H1 (cell line): ENCODE results near the gene HDLBP. TPM values are rescaled to one million over a fixed set of nuclear protein-coding genes. Genes with fewer than 3 reads are reported as not detected.

Source experiments
- CTCF ChIA-PET: fragments of 300-600 bp; sonication (Branson Sonifier 250); formaldehyde crosslinking; loops from one replicate; lab custom pipeline; 2021; ENCODE audit not compliant: partially characterized antibody; lab: Charles Lee
- POLR2A ChIA-PET: fragments of 300-600 bp; sonication (Branson Sonifier 250); formaldehyde crosslinking; loops from one replicate; lab custom pipeline; 2021; ENCODE audit warnings: inconsistent platforms; ENCODE audit not compliant: partially characterized antibody; lab: Charles Lee
- DNase-seq, 2 experiments: peaks; one replicate each; pipeline versions ENCODE4 v3.0.0 to v3.0.0-alpha.2; 2010 to 2022; ENCODE audit warnings: low spot score in 2 of 2, low read depth in 1 of 2, mixed read lengths in 1 of 2
- FAIRE-seq: peaks from 2 replicates; lab custom pipeline; 2011; peaks lifted over from hg19 to GRCh38; lab: Jason Lieb, UNC
- H2AFZ ChIP-seq: 2 replicates; pipeline ENCODE4 v1.8.1; 2012; ENCODE audit warnings: low read length, inconsistent platforms
- H2AK5ac ChIP-seq: 2 replicates; pipeline ENCODE4 v1.6.1; 2013; ENCODE audit warnings: low read depth, low read length
- H2BK120ac ChIP-seq: replicated peaks from 2 replicates; pipeline ENCODE3; 2013; ENCODE audit warnings: low read depth, low read length, inconsistent platforms
- H2BK12ac ChIP-seq: 2 replicates; pipeline ENCODE4 v1.6.1; 2013; ENCODE audit warnings: low read depth, low read length
- H2BK15ac ChIP-seq: 2 replicates; pipeline ENCODE4 v1.6.1; 2013; ENCODE audit warnings: low read length
- H2BK20ac ChIP-seq: 2 replicates; pipeline ENCODE4 v1.6.1; 2013; ENCODE audit warnings: low read length
- H2BK5ac ChIP-seq: 2 replicates; pipeline ENCODE4 v1.6.1; 2013; ENCODE audit warnings: low read depth, low read length
- H3K14ac ChIP-seq: 2 replicates; pipeline ENCODE4 v1.6.1; 2013; ENCODE audit warnings: inconsistent platforms; ENCODE audit not compliant: insufficient read length
- H3K18ac ChIP-seq: 2 replicates; pipeline ENCODE4 v1.6.1; 2013; ENCODE audit warnings: low read length; ENCODE audit errors: extremely low read depth
- H3K23ac ChIP-seq: 2 replicates; pipeline ENCODE4 v1.6.1; 2013; ENCODE audit warnings: inconsistent platforms; ENCODE audit not compliant: insufficient read length
- H3K23me2 ChIP-seq: 2 replicates; pipeline ENCODE4 v1.6.1; 2013; ENCODE audit warnings: low read depth, low read length
- H3K27ac ChIP-seq: 2 replicates; pipeline ENCODE4 v1.6.1; 2011; ENCODE audit warnings: low read depth, low read length, inconsistent platforms
- H3K27me3 ChIP-seq, 4 experiments: replicated peaks in 1 of 4; 1 replicate in 1 of 4; 2 replicates in 3 of 4; pipeline versions ENCODE4 v1.6.1 to v1.8.1; 2011 to 2013; ENCODE audit warnings: low read length in 3 of 4, mild to moderate bottlenecking in 3 of 4, inconsistent platforms in 2 of 4, mixed read lengths in 2 of 4, moderate library complexity in 1 of 4; ENCODE audit not compliant: control insufficient read depth in 3 of 4, insufficient read depth in 3 of 4; ENCODE audit errors: extremely low read depth in 1 of 4
- H3K36me3 ChIP-seq, 4 experiments: 2 replicates each; pipeline versions ENCODE4 v1.6.1 to v1.8.1; 2011 to 2013; ENCODE audit warnings: mild to moderate bottlenecking in 4 of 4, low read length in 3 of 4, moderate library complexity in 2 of 4, control low read depth in 1 of 4, inconsistent platforms in 1 of 4; ENCODE audit not compliant: insufficient read depth in 4 of 4, control insufficient read depth in 2 of 4
- H3K4ac ChIP-seq: replicated peaks from 2 replicates; pipeline ENCODE3; 2013; ENCODE audit warnings: low read length, low read depth, mixed read lengths, inconsistent platforms; ENCODE audit not compliant: insufficient read length
- H3K4me1 ChIP-seq, 4 experiments: replicated peaks in 1 of 4; 1 replicate in 1 of 4; 2 replicates in 3 of 4; pipeline versions ENCODE4 v1.6.1 to v1.8.1; 2011 to 2013; ENCODE audit warnings: low read length in 3 of 4, inconsistent platforms in 2 of 4, mixed read lengths in 1 of 4; ENCODE audit not compliant: insufficient read depth in 4 of 4, control insufficient read depth in 3 of 4
- H3K4me2 ChIP-seq, 2 experiments: 2 replicates each; pipeline versions ENCODE4 v1.6.1 to v1.8.1; 2011 to 2013; ENCODE audit warnings: low read depth in 2 of 2, low read length in 2 of 2, control low read depth in 1 of 2, inconsistent platforms in 1 of 2, mild to moderate bottlenecking in 1 of 2; ENCODE audit not compliant: insufficient read depth in 1 of 2
- H3K4me3 ChIP-seq, 4 experiments: fragments of 200-600, 300-600 bp in 1 of 4; sonication (generic), shearing (Covaris generic), sonication (Bioruptor Twin) in 1 of 4; 2 replicates each; pipeline versions ENCODE4 v1.5.1 to v1.8.1; 2011 to 2016; ENCODE audit warnings: low read length in 4 of 4, low read depth in 3 of 4, control low read depth in 2 of 4, inconsistent platforms in 2 of 4, mild to moderate bottlenecking in 2 of 4, mixed read lengths in 1 of 4, moderate library complexity in 1 of 4; ENCODE audit not compliant: insufficient read depth in 2 of 4; ENCODE audit errors: extremely low read depth in 1 of 4
- H3K56ac ChIP-seq: replicated peaks from 2 replicates; pipeline ENCODE3; 2013; ENCODE audit warnings: low read depth, mild to moderate bottlenecking, mixed read lengths, low read length, inconsistent platforms; ENCODE audit not compliant: insufficient read length
- H3K79me1 ChIP-seq: 2 replicates; pipeline ENCODE4 v1.6.1; 2013; ENCODE audit warnings: low read depth, low read length, control low read depth
- H3K79me2 ChIP-seq, 2 experiments: 2 replicates each; pipeline versions ENCODE4 v1.6.1 to v1.8.1; 2012 to 2013; ENCODE audit warnings: low read length in 2 of 2, mild to moderate bottlenecking in 2 of 2, inconsistent platforms in 1 of 2; ENCODE audit not compliant: insufficient read depth in 2 of 2, control insufficient read depth in 1 of 2
- H3K9ac ChIP-seq, 4 experiments: replicated peaks in 1 of 4; 1 replicate in 1 of 4; 2 replicates in 3 of 4; pipeline versions ENCODE4 v1.6.1 to v1.8.1; 2011 to 2013; ENCODE audit warnings: low read depth in 3 of 4, low read length in 3 of 4, control low read depth in 2 of 4, mild to moderate bottlenecking in 2 of 4, moderate library complexity in 2 of 4, inconsistent platforms in 1 of 4; ENCODE audit errors: extremely low read depth in 1 of 4
- H3K9me3 ChIP-seq, 2 experiments: 2 replicates each; pipeline versions ENCODE4 v1.6.1 to v1.8.1; 2012 to 2013; ENCODE audit warnings: mild to moderate bottlenecking in 2 of 2, moderate library complexity in 2 of 2, control low read depth in 1 of 2, inconsistent platforms in 1 of 2, low read depth in 1 of 2, low read length in 1 of 2, mixed read lengths in 1 of 2; ENCODE audit not compliant: insufficient read depth in 2 of 2
- H4K20me1 ChIP-seq, 2 experiments: replicated peaks in 1 of 2; 2 replicates each; pipeline versions ENCODE3 to v1.8.1; 2011 to 2013; ENCODE audit warnings: inconsistent platforms in 2 of 2, low read length in 2 of 2, mild to moderate bottlenecking in 1 of 2; ENCODE audit not compliant: insufficient read depth in 2 of 2, control insufficient read depth in 1 of 2
- H4K5ac ChIP-seq: 2 replicates; pipeline ENCODE4 v1.6.1; 2013; ENCODE audit warnings: low read length, low read depth, mixed read lengths, inconsistent platforms; ENCODE audit not compliant: insufficient read length
- H4K8ac ChIP-seq: 2 replicates; pipeline ENCODE4 v1.8.0; 2013; ENCODE audit warnings: mild to moderate bottlenecking, moderate library complexity, low read length, inconsistent platforms; ENCODE audit not compliant: insufficient read depth; ENCODE audit errors: extremely low read depth
- H4K91ac ChIP-seq: replicated peaks from 2 replicates; pipeline ENCODE3; 2013; ENCODE audit warnings: low read length, mixed read lengths, inconsistent platforms; ENCODE audit not compliant: insufficient read length
- CHD2 ChIP-seq: IDR thresholded peaks from 2 replicates; pipeline ENCODE4 v1.6.1; 2012; ENCODE audit warnings: low read length, improper control_type of control experiment
- EZH2 ChIP-seq: fragments of 200-600 bp; sonication (generic); IDR thresholded peaks from 2 replicates; pipeline ENCODE4 v1.7.1; 2012; ENCODE audit warnings: low read depth, mild to moderate bottlenecking, moderate library complexity, low read length, inconsistent platforms; ENCODE audit not compliant: severe bottlenecking
- SIN3A ChIP-seq, 2 experiments: IDR thresholded peaks in 1 of 2; conservative IDR thresholded peaks in 1 of 2; 2 replicates each; pipeline ENCODE4 v1.6.1; 2011 to 2012; ENCODE audit warnings: low read length in 2 of 2, improper control_type of control experiment in 1 of 2, low read depth in 1 of 2, mild to moderate bottlenecking in 1 of 2
- TAF1 ChIP-seq: IDR thresholded peaks from 2 replicates; pipeline ENCODE4 v1.6.1; 2011; ENCODE audit warnings: mild to moderate bottlenecking, low read depth, low read length
- WGBS, 2 experiments: shearing (Covaris generic) in 1 of 2; methylation state at CpG; one replicate each; pipeline versions ENCODE4 v1.1.6 to v1.1.7; 2013 to 2015; ENCODE audit warnings: low lambda C conversion rate in 2 of 2, mixed read lengths in 2 of 2, inconsistent platforms in 1 of 2, low coverage in 1 of 2, missing lambda C conversion rate in 1 of 2; ENCODE audit not compliant: insufficient replicate concordance in 2 of 2, insufficient coverage in 1 of 2, insufficient read length in 1 of 2; ENCODE audit errors: extremely low coverage in 1 of 2, missing lambda C conversion rate in 1 of 2; 5-methylcytosine and 5-hydroxymethylcytosine counted together
- polyA plus RNA-seq, 7 experiments: library from polyadenylated mRNA; depleted of rRNA in 3 of 7; stranded (reverse) in 5 of 7; unstranded in 2 of 7; fragments of >200 nt in 5 of 7; fragments of 200-250 nt in 2 of 7; gene quantifications; 1 replicate in 5 of 7; 2 replicates in 1 of 7; 4 replicates in 1 of 7; pipeline versions ENCODE4 v1.2.1 to v1.2.3, GENCODE V29; 2011 to 2013; ENCODE audit warnings: missing spikeins in 2 of 7, mixed read lengths in 2 of 7
- total RNA-seq: library from RNA; stranded (reverse); fragmentation: NEBNext Ultra II Directional; extraction: Animal tissue kit (Norgen Biotek cat#: 25700); gene quantifications from 2 replicates; pipeline ENCODE4 v1.2.1, GENCODE V29; 2021

The HDLBP gene
- total and polyA plus RNA-seq, 2 of the 8 experiments (the other 6 are each of a cell fraction or from before 2014, with no cell fraction given): 185 to 360 TPM

- POLR2A ChIA-PET: interaction anchor here (0.9 to 3.6 kb wide), 4 partner anchors 11 to 23 kb away, joined by 3 to 14 read pairs (median 4); no protein-coding TSS in a partner anchor
Observed at GRCh38 chr2:241291153-241291552, 24.3 kb downstream of the HDLBP start.

More at GRCh38 chr2:241291153-241291552, 24.3 kb downstream of the HDLBP start:
- H3K4ac ChIP-seq: no peak overlapping the region
- no peaks in the 10 kb centered on the region for H3K23me2 ChIP-seq
- CTCF ChIA-PET: interaction anchor here (2.6 kb wide), 1 partner anchor 11 kb away, joined by 9 read pairs; no protein-coding TSS in a partner anchor
- no peak overlapping the region for H3K18ac ChIP-seq
- H2BK5ac ChIP-seq: no peak overlapping the region
- no peak overlapping the region for H2BK15ac ChIP-seq
- H3K4me3 ChIP-seq: no peak overlapping the region
- no peak overlapping the region for H2BK120ac ChIP-seq
- no peak overlapping the region for H4K91ac ChIP-seq
- no peak overlapping the region for H3K4me2 ChIP-seq
- H2BK20ac ChIP-seq: no peak overlapping the region
- DNase-seq (no peak), FAIRE-seq (no peak)
- no peaks in the 10 kb centered on the region; a peak in 1 of 8 replicates for H3K36me3 ChIP-seq
- H2AK5ac ChIP-seq: no peak overlapping the region
- H3K9me3 ChIP-seq: no peaks in the 10 kb centered on the region
- no peak overlapping the region for H3K56ac ChIP-seq
- peaks cover 0 to 2% (median 0%) of the 10 kb centered on the region in 4 experiments; a peak in 2 of 7 replicates for H3K4me1 ChIP-seq
- H4K8ac ChIP-seq: no peak overlapping the region
- H3K23ac ChIP-seq: no peak overlapping the region
- no peak overlapping the region for H2BK12ac ChIP-seq
- no peak overlapping the region for H2AFZ ChIP-seq
- WGBS, 2 experiments: 91% methylated on average over 6 of the region's 6 CpGs; no CpG with 5 or more reads in 1 of the 2 experiments
- no peak overlapping the region for H3K27ac ChIP-seq
- no peak overlapping the region for H4K5ac ChIP-seq
- TF ChIP-seq SIN3A (conservative IDR thresholded peaks at IDR 0.05 in 1 of 2, IDR thresholded peaks at IDR 0.05 in 1 of 2; ENCODE audit: low read depth in 1 of 2, low read length in 2 of 2) (no peak), EZH2 (no peak), TAF1 (no peak), CHD2 (no peak)
- no peak overlapping the region for H3K9ac ChIP-seq
- peaks cover 15% of the 10 kb centered on the region for H3K79me1 ChIP-seq
- H3K79me2 ChIP-seq: peaks cover 17 to 94% of the 10 kb centered on the region in 2 experiments
- H4K20me1 ChIP-seq: peaks cover 9 to 21% of the 10 kb centered on the region in 2 experiments
- no peak overlapping the region for H3K14ac ChIP-seq
- no peaks in the 10 kb centered on the region for H3K27me3 ChIP-seq
